BJ (cell line): ENCODE measurements around the gene ARID1A. TPM values are rescaled to one million over a fixed set of nuclear protein-coding genes. Genes with fewer than 3 reads are reported as not detected.
"Not testable (repeated sequence)": the region's sequence is repeated elsewhere in the genome, so short reads cannot be mapped to it uniquely, and the experiment has no call there.

ENCODE experiments used
- CTCF ChIA-PET: fragments of 350-600 bp; formaldehyde crosslinking; extraction: SDS; loops from one replicate; lab custom pipeline; 2021; ENCODE audit warnings: antibody characterized with exemption, inconsistent platforms; lab: Yijun Ruan, JAX
- POLR2A ChIA-PET: fragments of 300-600 bp; sonication (Branson Sonifier 250); formaldehyde crosslinking; extraction: SDS; loops from one replicate; lab custom pipeline; 2021; ENCODE audit warnings: antibody characterized with exemption; lab: Charles Lee
- DNase-seq: peaks from one replicate; pipeline ENCODE4 v3.0.0-alpha.2; 2011; ENCODE audit warnings: low read depth
- H3K27me3 ChIP-seq: 2 replicates; pipeline ENCODE4 v1.6.0; 2011; ENCODE audit warnings: low read length; ENCODE audit not compliant: control insufficient read depth, insufficient read depth
- H3K36me3 ChIP-seq: 2 replicates; pipeline ENCODE4 v1.5.1; 2011; ENCODE audit warnings: low read length; ENCODE audit not compliant: control insufficient read depth, insufficient read depth
- H3K4me3 ChIP-seq: 2 replicates; pipeline ENCODE4 v1.5.1; 2011; ENCODE audit warnings: low read depth, mild to moderate bottlenecking, control low read depth, low read length
- polyA plus RNA-seq: library from polyadenylated mRNA; depleted of rRNA; stranded (reverse); fragments of >200 nt; gene quantifications from 2 replicates; pipeline ENCODE4 v1.2.3, GENCODE V29; 2011
- TF ChIP-seq, protein P1 (sequence below): IDR thresholded peaks from 2 replicates; pipeline ENCODE4 v1.5.1; 2011; ENCODE audit warnings: low read depth, mild to moderate bottlenecking, control low read depth, inconsistent platforms, low read length, moderate library complexity; ENCODE audit not compliant: insufficient read depth

Gene ARID1A
- polyA plus RNA-seq, 1 experiment = 16.0 TPM

DNA sequence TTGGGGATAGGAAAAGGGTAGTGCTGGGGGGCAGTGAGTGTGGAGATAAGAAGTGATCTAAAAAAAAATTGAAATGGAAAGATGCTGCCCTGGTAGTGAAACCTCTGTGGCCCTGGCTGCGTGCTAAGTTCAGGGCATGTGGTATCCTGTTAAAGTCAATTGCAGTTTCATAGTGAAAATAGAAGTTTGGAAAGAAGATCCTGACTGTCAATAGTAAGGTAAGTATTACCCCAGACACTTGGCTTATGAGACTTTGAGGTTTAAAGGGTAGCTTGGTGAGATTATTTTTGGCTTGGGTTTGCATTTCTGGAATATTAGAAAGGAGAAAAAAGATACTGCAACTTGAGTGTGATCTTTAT lies 6.8 kb downstream of the ARID1A start:
- TF ChIP-seq, protein P1, sequence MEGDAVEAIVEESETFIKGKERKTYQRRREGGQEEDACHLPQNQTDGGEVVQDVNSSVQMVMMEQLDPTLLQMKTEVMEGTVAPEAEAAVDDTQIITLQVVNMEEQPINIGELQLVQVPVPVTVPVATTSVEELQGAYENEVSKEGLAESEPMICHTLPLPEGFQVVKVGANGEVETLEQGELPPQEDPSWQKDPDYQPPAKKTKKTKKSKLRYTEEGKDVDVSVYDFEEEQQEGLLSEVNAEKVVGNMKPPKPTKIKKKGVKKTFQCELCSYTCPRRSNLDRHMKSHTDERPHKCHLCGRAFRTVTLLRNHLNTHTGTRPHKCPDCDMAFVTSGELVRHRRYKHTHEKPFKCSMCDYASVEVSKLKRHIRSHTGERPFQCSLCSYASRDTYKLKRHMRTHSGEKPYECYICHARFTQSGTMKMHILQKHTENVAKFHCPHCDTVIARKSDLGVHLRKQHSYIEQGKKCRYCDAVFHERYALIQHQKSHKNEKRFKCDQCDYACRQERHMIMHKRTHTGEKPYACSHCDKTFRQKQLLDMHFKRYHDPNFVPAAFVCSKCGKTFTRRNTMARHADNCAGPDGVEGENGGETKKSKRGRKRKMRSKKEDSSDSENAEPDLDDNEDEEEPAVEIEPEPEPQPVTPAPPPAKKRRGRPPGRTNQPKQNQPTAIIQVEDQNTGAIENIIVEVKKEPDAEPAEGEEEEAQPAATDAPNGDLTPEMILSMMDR = no peak
- CTCF ChIA-PET = interaction anchor here (1.4 to 2.5 kb wide), 3 partner anchors 21 to 101 kb away, joined by 4 to 12 read pairs (median 5); no protein-coding TSS in a partner anchor
- Histone ChIP-seq H3K4me3 (no peak overlapping the region), H3K27me3 (no peaks in the 10 kb centered on the region), H3K36me3 (no peaks in the 10 kb centered on the region)
- POLR2A ChIA-PET = no interaction called here
- no peak for DNase-seq

DNA sequence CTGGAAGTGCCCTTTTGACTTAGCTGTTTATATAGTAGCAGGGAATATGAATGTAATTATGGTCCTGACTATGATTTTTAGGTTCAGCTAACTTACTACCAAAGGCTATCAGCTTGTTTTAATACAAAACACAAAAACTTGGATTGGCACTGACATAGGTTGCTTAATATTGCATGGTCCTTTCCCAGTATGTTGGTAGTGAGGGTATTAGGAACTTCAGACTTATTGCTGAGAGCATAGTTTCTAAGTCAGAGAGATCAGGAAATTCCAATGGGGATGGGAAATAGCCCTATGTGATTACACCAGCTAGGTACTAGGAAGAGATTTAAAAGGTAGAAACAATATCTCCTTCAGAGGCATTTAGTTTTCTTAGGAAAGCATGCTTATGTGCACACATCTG lies 7.7 kb downstream of the ARID1A start:
- Histone ChIP-seq H3K27me3 (no peaks in the 10 kb centered on the region), H3K36me3 (no peaks in the 10 kb centered on the region), H3K4me3 (no peak overlapping the region)
- ChIA-PET CTCF (interaction anchor here (1.0 to 1.9 kb wide), 3 partner anchors 85 to 104 kb away, joined by 3 to 5 read pairs (median 4); no protein-coding TSS in a partner anchor), POLR2A (no interaction called here)
- TF ChIP-seq, protein P1 = no peak
- no peak for DNase-seq

DNA sequence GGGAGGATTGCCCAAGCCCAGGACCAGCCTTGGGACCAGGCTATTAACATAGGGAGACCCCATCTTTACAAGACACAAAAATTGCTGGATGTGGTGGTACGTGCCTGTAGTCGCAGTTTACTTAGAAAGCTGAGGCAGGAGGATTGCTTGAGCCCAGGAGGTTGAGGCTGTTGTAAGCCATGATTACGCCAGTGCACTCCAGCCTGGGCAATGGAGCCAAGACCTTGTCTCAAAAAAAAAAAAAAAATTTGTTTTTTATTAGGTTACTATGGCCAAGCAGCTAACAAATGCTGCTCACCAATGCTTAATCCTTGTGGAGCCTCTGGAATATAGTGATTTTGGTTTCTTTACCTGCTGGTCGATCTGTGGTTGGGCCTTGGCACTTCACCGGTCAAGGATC lies 8.8 kb downstream of the ARID1A start:
- H3K27me3 ChIP-seq = no peaks in the 10 kb centered on the region
- TF ChIP-seq, protein P1 = no peak
- no peak overlapping the region for H3K4me3 ChIP-seq
- 0 out of 2 replicates have a peak, but pooled peaks cover 2% of the 10 kb centered on the region for H3K36me3 ChIP-seq
- CTCF ChIA-PET = interaction anchor here (1.9 kb wide), 1 partner anchor 84 kb away, joined by 5 read pairs; no protein-coding TSS in a partner anchor
- no peak for DNase-seq
- POLR2A ChIA-PET = no interaction called here

DNA sequence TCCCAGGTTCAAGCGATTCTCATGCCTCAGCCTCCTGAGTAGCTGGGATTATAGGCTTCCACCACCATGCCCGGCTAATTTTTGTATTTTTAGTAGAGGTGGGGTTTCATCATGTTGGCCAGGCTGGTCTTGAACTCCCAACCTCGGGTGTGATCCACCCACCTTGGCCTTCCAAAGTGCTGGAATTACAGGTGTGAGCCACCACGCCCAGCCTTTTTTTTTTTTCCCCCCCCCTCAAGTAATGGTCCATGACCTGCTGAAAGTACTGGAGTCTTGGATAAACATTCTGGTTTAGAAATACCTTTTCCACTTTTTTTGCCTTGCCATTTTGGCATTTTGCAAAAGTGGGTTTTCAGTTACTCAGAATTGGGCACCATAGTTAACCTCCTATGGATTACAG lies 9.4 kb downstream of the ARID1A start:
- DNase-seq, H3K36me3 ChIP-seq, H3K27me3 ChIP-seq, H3K4me3 ChIP-seq: not testable (repeated sequence)
- CTCF ChIA-PET = interaction anchor here (0.8 to 1.4 kb wide), 3 partner anchors 12 to 84 kb away, joined by 3 read pairs; partner anchors contain the start of gene PIGV
- POLR2A ChIA-PET = interaction anchor here (0.6 kb wide), 1 partner anchor 26 kb away, joined by 3 read pairs; no protein-coding TSS in a partner anchor

DNA sequence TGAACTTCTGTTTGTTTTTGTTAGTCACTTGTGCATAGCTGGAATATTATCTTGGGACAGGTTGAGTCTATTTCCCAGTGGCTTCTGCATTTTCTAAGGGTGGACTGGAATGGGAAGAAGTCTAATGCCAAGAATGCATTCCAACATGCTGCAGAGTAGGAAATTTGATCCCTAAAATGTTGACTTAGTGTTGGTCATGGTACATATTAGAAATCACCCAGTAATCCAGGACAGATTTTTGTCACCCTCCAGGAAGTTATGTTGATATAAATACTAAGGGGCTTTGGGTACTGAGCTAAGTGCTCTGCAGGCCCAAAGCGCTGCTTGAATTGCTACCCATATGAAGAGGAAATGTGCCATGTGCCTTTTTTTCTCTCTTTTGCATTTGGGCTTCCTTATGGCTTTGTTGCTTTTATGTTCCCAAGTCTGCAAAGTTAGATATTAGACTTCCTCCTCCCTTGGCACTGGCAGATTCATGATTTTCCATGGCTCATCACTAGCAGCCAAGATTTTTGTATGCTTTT lies 10.0 kb downstream of the ARID1A start:
- TF ChIP-seq, protein P1 = no peak
- CTCF ChIA-PET = interaction anchor here (0.8 to 1.4 kb wide), 3 partner anchors 11 to 83 kb away, joined by 3 read pairs; partner anchors contain the start of gene PIGV
- POLR2A ChIA-PET = interaction anchor here (0.6 kb wide), 1 partner anchor 26 kb away, joined by 3 read pairs; no protein-coding TSS in a partner anchor
- Histone ChIP-seq H3K36me3 (peaks cover 2% of the 10 kb centered on the region; the same call in 1 of the 2 replicates), H3K27me3 (no peaks in the 10 kb centered on the region), H3K4me3 (no peak overlapping the region)
- DNase-seq = peak; percentile 90
